DOHH2 (cell line): ENCODE data around the gene RNF26.

Experiments
- H3F3A ChIP-seq: fragments of 200-600 bp; sonication (generic), shearing (Covaris generic); 2 replicates; pipeline ENCODE4 v1.6.0; 2016; ENCODE audit warnings: antibody characterized with exemption, mild to moderate bottlenecking; ENCODE audit not compliant: control insufficient read depth, insufficient read depth
- H3K27ac ChIP-seq: fragments of 200-600 bp; sonication (generic); 2 replicates; pipeline ENCODE4 v1.5.1; 2014; ENCODE audit warnings: low read depth, mild to moderate bottlenecking, low read length, moderate library complexity
- H3K27me3 ChIP-seq: fragments of 200-600 bp; sonication (generic); 2 replicates; pipeline ENCODE4 v1.6.1; 2014; ENCODE audit warnings: mild to moderate bottlenecking, low read length, mixed read lengths; ENCODE audit not compliant: control insufficient read depth
- H3K36me3 ChIP-seq: fragments of 200-600 bp; sonication (generic); 2 replicates; pipeline ENCODE4 v1.6.1; 2014; ENCODE audit warnings: mild to moderate bottlenecking, low read length, moderate library complexity, mixed read lengths; ENCODE audit not compliant: control insufficient read depth
- H3K4me1 ChIP-seq: fragments of 200-600 bp; sonication (generic); 2 replicates; pipeline ENCODE4 v1.6.1; 2014; ENCODE audit warnings: mild to moderate bottlenecking, low read length, mixed read lengths; ENCODE audit not compliant: control insufficient read depth
- H3K4me2 ChIP-seq: fragments of 200-600 bp; sonication (generic); 2 replicates; pipeline ENCODE4 v1.6.0; 2014; ENCODE audit warnings: mild to moderate bottlenecking, low read length, moderate library complexity
- H3K4me3 ChIP-seq: fragments of 200-600 bp; sonication (generic); 2 replicates; pipeline ENCODE4 v1.5.1; 2014; ENCODE audit warnings: mild to moderate bottlenecking, low read length, mixed read lengths
- H3K79me2 ChIP-seq: fragments of 200-600 bp; sonication (generic); 2 replicates; pipeline ENCODE4 v1.6.1; 2014; ENCODE audit warnings: mild to moderate bottlenecking, low read length, mixed read lengths; ENCODE audit not compliant: control insufficient read depth
- H3K9me2 ChIP-seq: fragments of 200-600 bp; sonication (generic); replicated peaks from 2 replicates; pipeline ENCODE4 v1.6.1; 2014; ENCODE audit warnings: mild to moderate bottlenecking, low read length, mixed read lengths; ENCODE audit not compliant: control insufficient read depth
- H3K9me3 ChIP-seq: fragments of 200-600 bp; sonication (generic); 2 replicates; pipeline ENCODE4 v1.6.1; 2014; ENCODE audit warnings: antibody characterized with exemption, low read length, mixed read lengths; ENCODE audit not compliant: control insufficient read depth, insufficient read depth
- H4K20me1 ChIP-seq: fragments of 200-600 bp; sonication (generic); 2 replicates; pipeline ENCODE4 v1.6.0; 2014; ENCODE audit warnings: low read depth, mild to moderate bottlenecking, antibody characterized with exemption, low read length, moderate library complexity; ENCODE audit not compliant: control insufficient read depth, insufficient read depth
- CTCF ChIP-seq: fragments of 200-600 bp; sonication (generic); IDR thresholded peaks from one replicate; pipeline ENCODE4 v1.5.1; 2014; ENCODE audit warnings: antibody characterized with exemption, mild to moderate bottlenecking, low read depth, low read length; ENCODE audit not compliant: poor library complexity, severe bottlenecking
- EZH2phosphoT487 ChIP-seq: fragments of 200-600 bp; sonication (generic); IDR thresholded peaks from 2 replicates; pipeline ENCODE4 v1.6.1; 2017; ENCODE audit warnings: borderline replicate concordance, mild to moderate bottlenecking, antibody characterized with exemption, low read length, moderate library complexity, mixed read lengths

RNF26 gene

DNA sequence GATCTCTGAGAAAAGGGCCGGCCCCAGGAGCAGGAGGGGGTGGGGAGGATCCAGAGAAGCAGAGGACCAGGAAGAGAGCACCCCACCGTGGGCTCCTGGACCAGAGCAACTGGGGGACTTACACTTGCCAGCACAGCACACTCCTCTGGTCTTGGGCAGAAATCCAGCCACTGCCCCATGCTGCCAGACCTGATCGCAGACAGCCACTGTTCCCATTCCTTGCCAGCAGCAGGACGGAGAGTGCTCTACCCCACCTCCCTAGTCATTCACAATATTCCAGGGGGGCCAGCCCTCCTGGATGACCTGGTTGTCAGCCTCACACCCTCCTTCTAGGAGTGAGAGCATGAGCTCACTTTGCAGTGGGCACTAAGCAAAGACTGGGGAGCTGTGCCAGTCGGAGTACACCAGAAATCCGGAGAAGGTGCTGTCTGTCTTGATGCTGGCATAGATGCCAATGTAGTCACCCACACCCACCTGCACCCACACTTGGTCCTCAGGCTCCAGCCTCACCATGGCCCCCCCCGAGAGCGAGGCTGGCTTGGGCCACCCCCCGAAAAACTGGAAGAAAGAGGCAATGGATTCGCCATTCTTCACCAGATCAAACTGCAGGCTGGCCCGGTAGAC lies 4.8 kb downstream of the RNF26 start:
- 0 out of 2 replicates have a peak, but pooled peaks cover 3% of the 10 kb centered on the region for H3F3A ChIP-seq
- H3K36me3 ChIP-seq = peaks cover 28% of the 10 kb centered on the region
- no peak overlapping the region for H3K4me2 ChIP-seq
- no peak overlapping the region for H3K4me3 ChIP-seq
- peaks cover 36% of the 10 kb centered on the region for H3K79me2 ChIP-seq
- H3K9me3 ChIP-seq = no peaks in the 10 kb centered on the region
- TF ChIP-seq CTCF = no peak
- TF ChIP-seq EZH2phosphoT487 = no peak
- no peaks in the 10 kb centered on the region for H3K9me2 ChIP-seq
- 0 out of 2 replicates have a peak, but pooled peaks cover 8% of the 10 kb centered on the region for H4K20me1 ChIP-seq
- H3K27me3 ChIP-seq = peaks cover 31% of the 10 kb centered on the region
- peaks cover 46% of the 10 kb centered on the region for H3K4me1 ChIP-seq
- H3K27ac ChIP-seq = no peak overlapping the region

- peaks cover 31% of the 10 kb centered on the region for H3K79me2 ChIP-seq
These were observed 5.4 kb downstream of the RNF26 start for GRCh38 chr11:119339589-119340334.

DNA sequence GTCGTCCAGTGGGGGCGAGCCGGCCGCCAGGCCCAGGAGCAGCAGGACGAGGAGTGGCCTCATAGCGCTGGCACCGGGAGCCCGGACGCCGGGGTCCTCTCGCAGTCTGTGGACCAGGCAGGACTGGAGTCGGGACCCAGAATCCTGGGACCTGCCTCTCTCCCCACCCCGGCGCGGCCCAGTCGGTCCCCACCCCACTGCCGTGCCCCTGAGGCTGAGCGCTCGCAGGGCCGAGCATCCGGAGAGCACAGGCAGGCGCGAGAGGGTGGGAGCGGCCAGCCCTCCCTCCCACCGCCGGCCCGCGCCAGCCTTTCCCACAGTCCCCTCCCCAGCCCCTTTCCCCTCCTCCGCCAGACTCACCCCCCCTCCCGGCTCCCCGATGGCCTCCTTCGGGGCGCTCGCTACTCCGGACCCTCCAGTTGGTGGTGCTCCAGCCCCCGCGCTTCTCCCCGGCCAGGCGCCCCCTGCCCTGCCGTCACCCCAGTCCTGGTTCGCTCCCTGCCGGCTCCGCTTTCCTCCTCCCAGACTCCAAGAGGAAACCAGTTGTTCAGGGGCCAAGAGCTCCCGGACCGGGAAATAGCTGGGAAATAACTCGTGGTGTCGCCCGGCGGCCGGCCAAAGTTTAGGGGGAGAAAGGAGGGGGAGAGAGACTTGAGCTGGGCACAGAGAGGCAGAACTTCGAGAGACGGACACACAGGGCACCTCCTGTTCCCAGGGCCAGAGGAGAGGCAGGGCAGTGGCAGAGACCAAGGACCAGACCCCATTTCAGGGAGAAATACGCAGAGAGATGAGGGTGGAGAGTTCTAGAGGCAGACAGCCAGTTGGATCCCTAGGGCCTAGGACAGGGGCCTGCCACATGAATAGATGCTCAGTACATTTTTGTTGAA lies 6.3 kb downstream of the RNF26 start, which contains the start of gene C1QTNF5:
Gene C1QTNF5 (minus strand): TSS at position 549 of the 887 bp plus-strand sequence. CDS start 486 bp downstream, at position 63.
- no peak within 1 kb of the TSS for H3K4me3 ChIP-seq
- peaks cover 19% of the 10 kb centered on the region for H3K36me3 ChIP-seq
- H3K27me3 ChIP-seq = peaks cover 31% of the 10 kb centered on the region
- H4K20me1 ChIP-seq = 0 out of 2 replicates have a peak, but pooled peaks cover 8% of the 10 kb centered on the region
- H3K27ac ChIP-seq = no peak within 1 kb of the TSS
- peaks cover 39% of the 10 kb centered on the region for H3K4me1 ChIP-seq
- no peaks in the 10 kb centered on the region for H3K9me3 ChIP-seq
- H3K4me2 ChIP-seq = no peak within 1 kb of the TSS
- H3K79me2 ChIP-seq = peaks cover 23% of the 10 kb centered on the region
- no peaks in the 10 kb centered on the region for H3K9me2 ChIP-seq
- 0 out of 2 replicates have a peak, but pooled peaks have one; percentile 36 for TF ChIP-seq EZH2phosphoT487
- TF ChIP-seq CTCF = no peak
- H3F3A ChIP-seq = 0 out of 2 replicates have a peak, but pooled peaks cover 3% of the 10 kb centered on the region

More at GRCh38 chr11:119339589-119340334, 5.4 kb downstream of the RNF26 start:
- H3K4me2 ChIP-seq = no peak overlapping the region
- H3K27me3 ChIP-seq = peaks cover 31% of the 10 kb centered on the region
- 0 out of 2 replicates have a peak, but pooled peaks cover 8% of the 10 kb centered on the region for H4K20me1 ChIP-seq
- H3K4me1 ChIP-seq = peaks cover 46% of the 10 kb centered on the region
- peaks cover 25% of the 10 kb centered on the region for H3K36me3 ChIP-seq
- H3K4me3 ChIP-seq = no peak overlapping the region
- 0 out of 2 replicates have a peak, but pooled peaks cover 3% of the 10 kb centered on the region for H3F3A ChIP-seq
- no peak for TF ChIP-seq EZH2phosphoT487
- peak; percentile 69 for TF ChIP-seq CTCF
- no peaks in the 10 kb centered on the region for H3K9me3 ChIP-seq
- no peaks in the 10 kb centered on the region for H3K9me2 ChIP-seq
- no peak overlapping the region for H3K27ac ChIP-seq
